ENCODE measurements around the gene HPX. TPM values are rescaled to one million over a fixed set of nuclear protein-coding genes. Genes with fewer than 3 reads are reported as not detected.
A peak's percentile ranks its signal among the peaks of the same experiment; 100 is the strongest.

HPX gene
- total RNA-seq, 1 donor from 2014 or later, result 1.7 TPM

GRCh38 chr11:6442441-6442840 lies 1.7 kb upstream of the HPX start:
- H3K9me3 Mint-ChIP-seq (ENCODE audit: unreplicated experiment), result no peaks in the 10 kb centered on the region
- FAIRE-seq (no peak), DNase-seq (ENCODE audit: low read depth) (no peak)
- peaks cover under 1% of the 10 kb centered on the region for H3K36me3 Mint-ChIP-seq (ENCODE audit: low read depth, unreplicated experiment)
- Histone ChIP-seq H3K4me2 (ENCODE audit: low read length) (no peak overlapping the region), H3K27ac (ENCODE audit: low read depth, low read length) (no peak overlapping the region), H3K79me2 (ENCODE audit: insufficient read depth, low read length) (no peaks in the 10 kb centered on the region), H3K9ac (ENCODE audit: low read length) (no peak overlapping the region), H2AFZ (ENCODE audit: low read depth, low read length) (no peak overlapping the region), H3K4me3 (ENCODE audit: insufficient read depth, low read depth, low read length) (no peak overlapping the region), H3K27me3 (ENCODE audit: insufficient read depth, low read length) (no peaks in the 10 kb centered on the region), H3K4me1 (ENCODE audit: insufficient read depth, low read length) (no peaks in the 10 kb centered on the region), H3K9me3 (ENCODE audit: insufficient read depth, low read depth, low read length) (no peaks in the 10 kb centered on the region), H4K20me1 (ENCODE audit: insufficient read depth, low read length) (no peaks in the 10 kb centered on the region), H3K36me3 (ENCODE audit: insufficient read depth, low read length) (no peaks in the 10 kb centered on the region)
- no peaks in the 10 kb centered on the region for H3K27me3 Mint-ChIP-seq (ENCODE audit: low read depth, unreplicated experiment)
- H3K4me3 Mint-ChIP-seq (ENCODE audit: unreplicated experiment), result no peak overlapping the region
- H3K4me1 Mint-ChIP-seq (ENCODE audit: low read depth, unreplicated experiment), result peaks cover 6% of the 10 kb centered on the region
- TF ChIP-seq EZH2 (IDR thresholded peaks at IDR 0.05; ENCODE audit: insufficient read depth, low read length) (no peak), CTCF (IDR thresholded peaks at IDR 0.05; ENCODE audit: insufficient read depth, low read depth, low read length) (no peak)
- H3K27ac Mint-ChIP-seq (ENCODE audit: unreplicated experiment), result no peak overlapping the region

GRCh38 chr11:6438979-6439571 lies 1.7 kb downstream of the HPX start:
- Mint-ChIP-seq H3K27ac (ENCODE audit: unreplicated experiment) (no peak overlapping the region), H3K4me1 (ENCODE audit: low read depth, unreplicated experiment) (peaks cover 6% of the 10 kb centered on the region), H3K36me3 (ENCODE audit: low read depth, unreplicated experiment) (peaks cover 2% of the 10 kb centered on the region), H3K9me3 (ENCODE audit: unreplicated experiment) (no peaks in the 10 kb centered on the region), H3K4me3 (ENCODE audit: unreplicated experiment) (no peak overlapping the region), H3K27me3 (ENCODE audit: low read depth, unreplicated experiment) (no peaks in the 10 kb centered on the region)
- Histone ChIP-seq H3K4me3 (ENCODE audit: insufficient read depth, low read depth, low read length) (no peak overlapping the region), H3K79me2 (ENCODE audit: insufficient read depth, low read length) (no peaks in the 10 kb centered on the region), H2AFZ (ENCODE audit: low read depth, low read length) (no peak overlapping the region), H3K27ac (ENCODE audit: low read depth, low read length) (no peak overlapping the region), H3K36me3 (ENCODE audit: insufficient read depth, low read length) (no peaks in the 10 kb centered on the region), H4K20me1 (ENCODE audit: insufficient read depth, low read length) (no peaks in the 10 kb centered on the region), H3K4me1 (ENCODE audit: insufficient read depth, low read length) (no peaks in the 10 kb centered on the region), H3K27me3 (ENCODE audit: insufficient read depth, low read length) (no peaks in the 10 kb centered on the region), H3K9me3 (ENCODE audit: insufficient read depth, low read depth, low read length) (no peaks in the 10 kb centered on the region), H3K9ac (ENCODE audit: low read length) (no peak overlapping the region), H3K4me2 (ENCODE audit: low read length) (no peak overlapping the region)
- TF ChIP-seq CTCF (IDR thresholded peaks at IDR 0.05; ENCODE audit: insufficient read depth, low read depth, low read length) (peak; percentile 60), EZH2 (IDR thresholded peaks at IDR 0.05; ENCODE audit: insufficient read depth, low read length) (no peak)
- DNase-seq (ENCODE audit: low read depth), result peak; percentile 18
- FAIRE-seq, result no peak

- Histone ChIP-seq H3K4me3 (ENCODE audit: insufficient read depth, low read depth, low read length) (no peak overlapping the region), H3K9ac (ENCODE audit: low read length) (no peak overlapping the region), H3K4me1 (ENCODE audit: insufficient read depth, low read length) (no peaks in the 10 kb centered on the region), H3K36me3 (ENCODE audit: insufficient read depth, low read length) (no peaks in the 10 kb centered on the region), H3K9me3 (ENCODE audit: insufficient read depth, low read depth, low read length) (no peaks in the 10 kb centered on the region), H3K27me3 (ENCODE audit: insufficient read depth, low read length) (no peaks in the 10 kb centered on the region), H3K27ac (ENCODE audit: low read depth, low read length) (no peak overlapping the region), H3K4me2 (ENCODE audit: low read length) (no peak overlapping the region), H4K20me1 (ENCODE audit: insufficient read depth, low read length) (no peaks in the 10 kb centered on the region), H2AFZ (ENCODE audit: low read depth, low read length) (no peak overlapping the region), H3K79me2 (ENCODE audit: insufficient read depth, low read length) (no peaks in the 10 kb centered on the region)
- H3K4me1 Mint-ChIP-seq (ENCODE audit: low read depth, unreplicated experiment), result peaks cover 6% of the 10 kb centered on the region
- peaks cover 6% of the 10 kb centered on the region for H3K27me3 Mint-ChIP-seq (ENCODE audit: low read depth, unreplicated experiment)
- no peak for TF ChIP-seq CTCF (IDR thresholded peaks at IDR 0.05; ENCODE audit: insufficient read depth, low read depth, low read length)
- TF ChIP-seq EZH2 (IDR thresholded peaks at IDR 0.05; ENCODE audit: insufficient read depth, low read length), result no peak
- DNase-seq (ENCODE audit: low read depth) (no peak), FAIRE-seq (no peak)
- no peak overlapping the region for H3K4me3 Mint-ChIP-seq (ENCODE audit: unreplicated experiment)
- no peaks in the 10 kb centered on the region for H3K9me3 Mint-ChIP-seq (ENCODE audit: unreplicated experiment)
- no peak overlapping the region for H3K27ac Mint-ChIP-seq (ENCODE audit: unreplicated experiment)
- peaks cover 2% of the 10 kb centered on the region for H3K36me3 Mint-ChIP-seq (ENCODE audit: low read depth, unreplicated experiment)
Observed at GRCh38 chr11:6437993-6438392, 2.8 kb downstream of the HPX start.

Data from astrocyte (in vitro differentiated cells and primary cell).